Measurements from ENCODE around the gene DICER1.

DICER1 gene

DNA sequence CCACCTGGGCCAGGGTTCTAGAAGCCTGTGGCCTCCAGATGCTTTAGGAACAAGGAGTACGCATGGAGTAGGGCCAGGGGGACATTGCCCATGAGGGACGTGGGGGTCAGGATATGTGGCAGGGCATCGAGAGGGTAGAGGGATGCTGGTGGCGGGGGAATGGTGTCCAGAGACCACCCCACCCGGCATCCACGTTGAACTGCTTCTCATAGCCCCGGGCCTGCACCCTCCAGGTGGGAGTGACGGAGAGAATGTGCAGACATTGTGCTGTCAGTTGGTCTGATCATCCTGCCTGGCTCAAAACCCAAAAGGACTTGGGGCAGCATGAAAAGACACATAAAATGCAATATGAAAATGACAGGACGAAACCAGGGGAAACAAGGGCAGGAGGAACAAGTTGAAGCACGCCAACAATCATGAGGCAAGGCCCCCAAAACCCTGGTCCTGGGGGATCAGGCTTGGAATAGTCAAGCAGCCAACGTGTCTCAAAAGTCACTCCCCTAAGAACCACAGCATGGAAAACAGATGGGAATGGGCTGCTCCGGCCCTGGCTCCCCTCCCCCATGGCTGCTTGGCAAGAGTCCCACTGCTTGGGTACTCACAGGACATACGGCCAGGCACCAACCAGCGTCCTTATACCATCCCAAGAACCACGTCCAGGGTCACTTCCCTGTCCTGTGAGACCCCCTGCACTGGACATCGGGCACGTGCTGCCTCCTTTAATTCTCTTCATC lies 117.9 kb downstream of the DICER1 start:
- no peaks in the 10 kb centered on the region for H3K36me3 ChIP-seq (ENCODE audit: insufficient read depth, low read length)

DNA sequence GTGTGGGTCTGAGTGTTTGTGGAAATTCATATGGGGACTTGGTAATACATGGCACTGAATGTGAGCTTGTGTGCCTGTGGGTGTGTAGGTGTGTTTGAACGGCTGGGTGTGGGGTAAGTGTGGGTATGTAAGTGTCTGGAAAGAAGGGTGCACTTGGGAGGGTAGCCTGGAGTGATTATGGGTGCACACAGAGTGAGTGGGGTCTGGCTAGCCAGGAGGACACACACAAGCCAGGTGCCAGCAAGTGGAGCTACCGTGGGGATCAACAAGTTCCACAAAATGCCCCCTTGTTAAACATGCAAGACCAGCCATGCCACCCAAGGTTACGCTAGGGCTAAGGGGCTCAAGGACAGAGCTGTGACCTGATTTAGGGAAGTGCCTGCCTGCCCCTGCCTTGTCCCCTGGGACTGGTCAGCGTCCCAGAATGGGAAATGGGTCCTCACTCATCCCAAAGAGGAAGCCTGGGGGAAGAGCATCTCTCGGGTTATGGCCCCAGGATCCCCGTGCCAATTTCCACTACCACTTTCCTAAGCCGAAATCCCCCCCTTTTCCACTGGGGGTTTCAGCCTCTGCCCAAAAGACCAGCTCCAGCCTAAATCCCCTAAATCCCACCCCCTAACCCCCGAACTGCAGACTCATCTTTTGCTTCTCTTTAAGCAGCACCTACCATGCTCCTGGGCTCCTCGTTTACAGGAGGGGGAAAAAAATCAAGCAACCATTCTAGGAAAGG lies 118.6 kb downstream of the DICER1 start:
- Histone ChIP-seq H3K4me1 (ENCODE audit: insufficient read depth, low read length) (no peaks in the 10 kb centered on the region), H3K27me3 (ENCODE audit: insufficient read depth, low read length) (peaks cover 5% of the 10 kb centered on the region), H3K36me3 (ENCODE audit: insufficient read depth, low read length) (no peaks in the 10 kb centered on the region), H2AFZ (ENCODE audit: low read depth, low read length) (no peak overlapping the region), H3K4me3 (ENCODE audit: low read length) (no peak overlapping the region), H3K9me3 (ENCODE audit: low read length) (no peaks in the 10 kb centered on the region)

More for the DNA sequence above, 117.9 kb downstream of the DICER1 start:
- H3K9me3 ChIP-seq (ENCODE audit: low read length) = no peaks in the 10 kb centered on the region
- H2AFZ ChIP-seq (ENCODE audit: low read depth, low read length) = no peak overlapping the region
- H3K4me1 ChIP-seq (ENCODE audit: insufficient read depth, low read length) = no peaks in the 10 kb centered on the region
- H3K27me3 ChIP-seq (ENCODE audit: insufficient read depth, low read length) = peaks cover 5% of the 10 kb centered on the region
- no peak overlapping the region for H3K4me3 ChIP-seq (ENCODE audit: low read length)

DNA sequence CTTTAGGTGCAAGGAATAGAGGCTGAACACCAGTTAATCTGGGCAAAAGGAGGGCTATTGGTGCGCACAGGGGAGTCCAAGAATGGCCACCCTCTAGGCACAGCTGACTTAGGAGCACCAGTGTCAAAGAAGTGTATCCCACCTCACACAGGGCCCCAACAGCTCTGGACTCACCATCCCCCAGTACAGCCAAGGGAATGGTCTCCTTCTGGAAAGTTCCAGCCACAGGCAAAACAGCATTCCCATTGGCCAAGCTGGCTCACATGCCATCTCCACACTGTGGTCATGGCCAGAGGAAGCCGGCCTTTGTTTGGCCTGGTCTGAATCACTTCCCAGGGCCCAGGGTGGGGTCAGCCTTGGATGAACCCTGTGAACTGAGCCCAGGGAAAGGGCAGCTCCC lies 120.1 kb downstream of the DICER1 start:
- Histone ChIP-seq H3K4me1 (ENCODE audit: insufficient read depth, low read length) (no peaks in the 10 kb centered on the region), H2AFZ (ENCODE audit: low read depth, low read length) (no peak overlapping the region), H3K27me3 (ENCODE audit: insufficient read depth, low read length) (peaks cover 5% of the 10 kb centered on the region), H3K36me3 (ENCODE audit: insufficient read depth, low read length) (no peaks in the 10 kb centered on the region), H3K9me3 (ENCODE audit: low read length) (no peaks in the 10 kb centered on the region), H3K4me3 (ENCODE audit: low read length) (no peak overlapping the region)

All from neuron (in vitro differentiated cells).